Thyroid gland (tissue), 4 donors: ENCODE results near the gene GALR1. TPM values are rescaled to one million over a fixed set of nuclear protein-coding genes. Genes with fewer than 3 reads are reported as not detected.
"Not testable (repeated sequence)": the region's sequence is repeated elsewhere in the genome, so short reads cannot be mapped to it uniquely, and the experiment has no call there.

Experiments used
- DNase-seq, 2 donors: peaks; one replicate each; pipeline ENCODE4 v3.0.0-alpha.2; 2019
- H3K27ac ChIP-seq, 3 donors: fragments of 200-600 bp; sonication (generic); 1 replicate in 2 of 3; 2 replicates in 1 of 3; pipeline ENCODE4 v1.5.1; 2016 to 2019; ENCODE audit warnings: mild to moderate bottlenecking in 1 of 3, moderate library complexity in 1 of 3
- H3K27me3 ChIP-seq: fragments of 200-600 bp; sonication (generic); one replicate; pipeline ENCODE4 v1.5.1; 2019
- H3K36me3 ChIP-seq, 2 donors: fragments of 200-600 bp; sonication (generic); one replicate each; pipeline ENCODE4 v1.5.1; 2016 to 2019
- H3K4me1 ChIP-seq, 2 donors: fragments of 200-600 bp; sonication (generic); one replicate each; pipeline ENCODE4 v1.5.1; 2017 to 2019
- H3K4me3 ChIP-seq, 3 donors: fragments of 200-600 bp; sonication (generic); replicated peaks in 1 of 3; 1 replicate in 2 of 3; 2 replicates in 1 of 3; pipeline ENCODE4 v1.5.1; 2016; ENCODE audit warnings: mild to moderate bottlenecking in 1 of 3
- H3K9me3 ChIP-seq: fragments of 200-600 bp; sonication (generic); one replicate; pipeline ENCODE4 v1.5.1; 2017
- CTCF ChIP-seq, 6 experiments: fragments of 200-600 bp in 3 of 6; fragments of 450-650 bp in 3 of 6; sonication (generic) in 3 of 6; IDR thresholded peaks; one replicate each; pipeline ENCODE4 v1.5.1; 2016 to 2019; ENCODE audit warnings: antibody characterized with exemption in 6 of 6, mild to moderate bottlenecking in 2 of 6, inconsistent platforms in 1 of 6, moderate library complexity in 1 of 6
- POLR2A ChIP-seq, 2 donors: fragments of 450-650 bp; IDR thresholded peaks; one replicate each; pipeline ENCODE4 v1.6.1; 2017; ENCODE audit warnings: antibody characterized with exemption in 2 of 2, mild to moderate bottlenecking in 2 of 2, moderate library complexity in 1 of 2
- WGBS, 2 donors: methylation state at CpG; one replicate each; pipeline ENCODE4 v1.1.5; 2017; 5-methylcytosine and 5-hydroxymethylcytosine counted together
- intact Hi-C: fragments of 100-400 bp; cut with DNase I; formaldehyde crosslinking; loops from one replicate; pipeline ENCODE4 v1.15.1; 2023
- total RNA-seq, 4 donors: library from RNA; depleted of rRNA; stranded (reverse); fragments of >200 nt; gene quantifications; one replicate each; pipeline ENCODE4 v1.2.3, GENCODE V29; 2016

The GALR1 gene
- total RNA-seq, 4 donors from 2014 or later, result 0.04 to 0.40 (median 0.10) TPM

- no peaks in the 10 kb centered on the region for H3K9me3 ChIP-seq
- no peak for DNase-seq
- H3K4me1 ChIP-seq, result no peaks in the 10 kb centered on the region
- intact Hi-C loops, result no loop called here
- WGBS, 2 donors, result 43 to 45% methylated on average over 9 of the region's 9 CpGs
- TF ChIP-seq CTCF (IDR thresholded peaks at IDR 0.05) (no peak), POLR2A (IDR thresholded peaks at IDR 0.05) (no peak)
- no peaks in the 10 kb centered on the region for H3K36me3 ChIP-seq
- no peaks in the 10 kb centered on the region for H3K27me3 ChIP-seq
- H3K4me3 ChIP-seq, result no peak overlapping the region
- no peak overlapping the region for H3K27ac ChIP-seq
Observed at GRCh38 chr18:77271576-77272481, 22.2 kb downstream of the GALR1 start.

GRCh38 chr18:77290841-77291240, 41.2 kb downstream of the GALR1 start:
- intact Hi-C loops, H3K36me3 ChIP-seq, DNase-seq, H3K27me3 ChIP-seq, H3K9me3 ChIP-seq, H3K4me1 ChIP-seq, H3K4me3 ChIP-seq, H3K27ac ChIP-seq: not testable (repeated sequence)
- WGBS, 2 donors, result 56 to 57% methylated on average over 7 of the region's 7 CpGs

GRCh38 chr18:77298172-77298571, 48.5 kb downstream of the GALR1 start:
- TF ChIP-seq CTCF (IDR thresholded peaks at IDR 0.05), result no peak
- intact Hi-C loops, result no loop called here
- DNase-seq, result no peak
- no peak overlapping the region for H3K27ac ChIP-seq
- no peaks in the 10 kb centered on the region for H3K36me3 ChIP-seq
- H3K27me3 ChIP-seq, result no peaks in the 10 kb centered on the region
- WGBS, 2 donors, result 43 to 51% methylated on average over 7 to 8 of the region's 8 CpGs
- no peaks in the 10 kb centered on the region for H3K9me3 ChIP-seq
- no peaks in the 10 kb centered on the region for H3K4me1 ChIP-seq
- H3K4me3 ChIP-seq, result no peak overlapping the region

GRCh38 chr18:77299706-77300105, 50.1 kb downstream of the GALR1 start:
- no peaks in the 10 kb centered on the region for H3K9me3 ChIP-seq
- no peak for DNase-seq
- intact Hi-C loops, result no loop called here
- no peaks in the 10 kb centered on the region for H3K4me1 ChIP-seq
- H3K27me3 ChIP-seq, result no peaks in the 10 kb centered on the region
- no peak overlapping the region for H3K4me3 ChIP-seq
- 85 to 88% methylated on average over 6 of the region's 6 CpGs for WGBS, 2 donors
- no peaks in the 10 kb centered on the region for H3K36me3 ChIP-seq
- no peak for TF ChIP-seq POLR2A (IDR thresholded peaks at IDR 0.05)
- H3K27ac ChIP-seq, result no peak overlapping the region

GRCh38 chr18:77300579-77300978, 50.9 kb downstream of the GALR1 start:
- Histone ChIP-seq H3K27me3 (no peaks in the 10 kb centered on the region), H3K9me3 (no peaks in the 10 kb centered on the region), H3K36me3 (no peaks in the 10 kb centered on the region), H3K4me3 (no peak overlapping the region), H3K4me1 (no peaks in the 10 kb centered on the region), H3K27ac (no peak overlapping the region)
- no peak for TF ChIP-seq CTCF (IDR thresholded peaks at IDR 0.05)
- no peak for TF ChIP-seq POLR2A (IDR thresholded peaks at IDR 0.05)
- DNase-seq, result no peak
- intact Hi-C loops, result no loop called here
- WGBS, 2 donors, result 74 to 76% methylated on average over 7 of the region's 7 CpGs

- Histone ChIP-seq H3K4me1 (no peaks in the 10 kb centered on the region), H3K36me3 (no peaks in the 10 kb centered on the region), H3K27me3 (no peaks in the 10 kb centered on the region), H3K27ac (no peak overlapping the region), H3K9me3 (no peaks in the 10 kb centered on the region), H3K4me3 (no peak overlapping the region)
- WGBS, 2 donors, result 80 to 84% methylated on average over 5 to 7 of the region's 7 CpGs
- intact Hi-C loops, result no loop called here
- DNase-seq, result no peak
- no peak for TF ChIP-seq POLR2A (IDR thresholded peaks at IDR 0.05)
- TF ChIP-seq CTCF (IDR thresholded peaks at IDR 0.05), result no peak
Observed at GRCh38 chr18:77304268-77304667, 54.6 kb downstream of the GALR1 start.
